A549 treated with CORT108297 at 1 μM for 4 hours (cell line): Measurements from ENCODE around the gene ELOF1. TPM values are rescaled to one million over a fixed set of nuclear protein-coding genes. Genes with fewer than 3 reads are reported as not detected.

ENCODE experiments used
- total RNA-seq: library from RNA; stranded (reverse); fragments of 200-300 nt; extraction: Qiagen RNA extraction; gene quantifications from 5 replicates; pipeline ENCODE4 v1.2.3, GENCODE V29; 2022

Gene ELOF1
- total RNA-seq = 99.4 to 117 TPM (median 107 TPM) in 5 replicates

DNA sequence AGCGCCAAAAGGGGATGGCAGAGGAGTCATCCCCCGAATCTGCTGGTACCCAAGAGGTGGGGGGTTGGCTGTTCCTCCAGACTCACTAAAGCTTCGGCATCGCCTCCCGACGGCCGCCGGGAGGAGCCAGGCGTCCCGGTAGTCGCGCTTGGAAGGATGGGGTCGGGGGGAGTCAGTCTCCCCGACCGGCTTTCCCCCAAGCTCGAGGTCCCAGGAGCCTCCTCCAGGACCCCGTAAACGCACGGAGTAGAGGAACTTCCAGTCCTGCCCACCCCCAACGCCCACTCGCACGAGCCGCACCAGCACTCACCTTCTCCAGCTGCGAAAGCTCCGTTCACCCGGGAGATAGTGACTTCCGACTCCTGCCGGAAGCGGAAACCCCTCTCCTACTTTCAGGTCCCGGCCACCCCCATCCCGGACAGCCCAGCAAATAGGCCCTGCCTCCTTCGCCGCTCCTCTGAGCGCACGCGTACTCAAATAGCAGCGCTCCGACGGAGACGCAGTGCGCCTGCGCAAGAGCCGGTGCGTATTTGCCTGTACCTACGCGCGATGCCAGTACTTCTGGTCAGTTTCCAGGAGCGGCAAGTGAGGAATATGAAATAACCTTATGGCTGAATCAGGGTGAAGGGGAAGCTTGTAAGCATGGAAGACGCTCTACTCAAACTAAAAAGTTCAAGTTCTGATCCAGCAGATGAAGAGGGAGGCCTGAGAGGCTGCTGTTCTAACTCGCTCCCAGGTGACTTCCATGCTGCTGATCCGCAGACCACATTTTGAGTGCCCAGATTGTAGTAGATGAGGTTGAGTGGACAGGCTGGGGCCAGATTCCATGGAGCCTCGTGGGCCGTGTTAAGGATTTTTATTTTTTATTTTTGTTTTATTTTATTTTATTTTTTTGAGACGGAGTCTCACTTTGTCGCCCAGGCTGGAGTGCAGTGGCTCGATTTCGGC is at the start of gene ELOF1:
ELOF1 (minus strand) TSS at position 350 of the 948 bp plus-strand sequence. CDS start 4,883 bp downstream, outside the sequence.

DNA sequence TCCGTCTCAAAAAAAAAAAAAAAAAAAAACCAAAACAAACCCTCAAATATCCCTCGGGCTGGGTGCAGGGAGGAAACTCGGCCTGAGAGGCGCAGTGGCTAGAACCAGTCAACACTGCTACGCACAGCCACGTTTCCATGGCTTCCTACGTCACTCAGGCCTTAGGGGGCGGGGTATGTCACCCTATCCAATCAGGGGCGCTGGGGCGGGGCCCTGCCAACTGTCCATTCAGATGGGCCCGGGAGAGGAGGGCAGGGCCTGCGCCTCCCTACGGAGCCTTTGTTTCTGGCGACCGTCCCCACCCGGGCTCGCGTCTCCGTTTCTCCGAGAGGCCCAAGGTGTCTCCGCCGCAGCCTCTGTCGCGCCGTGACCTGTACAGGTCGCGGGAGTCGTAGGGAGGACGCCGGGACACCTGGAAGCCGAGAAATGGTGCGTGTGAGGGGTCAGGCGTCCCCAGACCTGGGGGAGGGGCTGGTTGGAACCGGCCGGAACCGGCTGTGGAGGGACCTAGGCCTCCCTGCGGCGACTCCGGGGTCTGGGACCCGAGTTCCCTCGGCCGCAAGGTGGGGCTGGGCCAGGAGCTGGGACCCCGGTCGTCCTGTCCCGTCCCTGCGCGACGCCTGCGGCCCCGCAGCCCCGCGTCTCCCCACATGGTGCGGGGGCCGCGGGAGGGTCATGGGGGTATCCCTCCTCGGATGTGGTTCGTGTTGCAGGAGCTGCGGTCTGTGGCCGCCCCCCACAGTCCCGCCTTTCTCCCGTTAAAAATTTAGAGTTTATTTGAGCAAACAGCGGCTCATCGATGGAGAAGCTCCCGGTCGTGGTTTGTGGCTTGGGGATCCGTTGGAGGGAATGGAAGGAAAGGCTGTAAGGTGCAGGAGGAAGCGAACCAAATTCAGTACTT is 38.4 kb upstream of the ELOF1 start, which contains the start of gene ZNF627:
ZNF627 (plus strand) TSS at position 282 of the 901 bp plus-strand sequence; CDS start at position 427, 145 bp downstream.

DNA sequence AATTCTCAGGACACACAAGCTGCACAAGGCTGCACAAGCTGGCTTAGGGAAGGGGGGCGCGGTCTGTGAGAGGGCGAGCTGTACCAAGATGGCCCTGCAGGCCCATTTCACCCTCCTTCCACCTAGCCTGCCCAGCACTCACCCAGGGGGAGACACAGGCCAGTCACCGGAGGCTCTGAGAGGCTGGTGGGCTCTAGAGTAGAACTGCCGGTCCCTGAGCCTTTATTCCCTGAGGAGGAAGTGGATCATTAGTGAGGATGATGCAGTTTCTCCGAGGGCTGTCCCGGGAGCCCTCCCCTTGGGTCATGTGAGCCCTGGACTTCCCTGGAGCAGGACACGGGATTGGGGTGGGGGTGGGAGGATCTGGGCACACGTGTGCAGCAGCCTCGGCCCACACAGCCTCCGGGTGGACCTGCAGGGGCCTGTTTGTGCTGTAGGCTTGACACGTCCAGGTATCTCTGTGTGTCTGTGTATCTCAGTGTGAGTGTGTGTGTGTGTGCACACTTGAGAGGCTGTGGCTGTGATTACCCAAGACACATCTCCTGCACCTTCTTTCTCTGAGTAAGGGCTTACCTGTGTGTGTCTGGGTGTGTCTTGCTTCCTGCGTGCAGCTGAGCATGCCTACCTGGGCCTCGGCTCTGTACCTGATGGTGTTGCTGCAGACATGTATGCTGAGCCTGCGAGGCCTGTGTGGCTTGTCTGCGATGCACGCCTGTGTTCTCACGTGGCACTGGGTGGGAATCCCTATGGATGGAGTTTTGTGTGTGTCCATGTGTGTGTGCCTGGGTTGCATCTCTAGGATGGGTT is 18.6 kb upstream of the ELOF1 start, which contains the start of gene ACP5:
ACP5 (minus strand) TSS at position 195 of the 807 bp plus-strand sequence. CDS start 328 bp downstream, outside the sequence.

DNA sequence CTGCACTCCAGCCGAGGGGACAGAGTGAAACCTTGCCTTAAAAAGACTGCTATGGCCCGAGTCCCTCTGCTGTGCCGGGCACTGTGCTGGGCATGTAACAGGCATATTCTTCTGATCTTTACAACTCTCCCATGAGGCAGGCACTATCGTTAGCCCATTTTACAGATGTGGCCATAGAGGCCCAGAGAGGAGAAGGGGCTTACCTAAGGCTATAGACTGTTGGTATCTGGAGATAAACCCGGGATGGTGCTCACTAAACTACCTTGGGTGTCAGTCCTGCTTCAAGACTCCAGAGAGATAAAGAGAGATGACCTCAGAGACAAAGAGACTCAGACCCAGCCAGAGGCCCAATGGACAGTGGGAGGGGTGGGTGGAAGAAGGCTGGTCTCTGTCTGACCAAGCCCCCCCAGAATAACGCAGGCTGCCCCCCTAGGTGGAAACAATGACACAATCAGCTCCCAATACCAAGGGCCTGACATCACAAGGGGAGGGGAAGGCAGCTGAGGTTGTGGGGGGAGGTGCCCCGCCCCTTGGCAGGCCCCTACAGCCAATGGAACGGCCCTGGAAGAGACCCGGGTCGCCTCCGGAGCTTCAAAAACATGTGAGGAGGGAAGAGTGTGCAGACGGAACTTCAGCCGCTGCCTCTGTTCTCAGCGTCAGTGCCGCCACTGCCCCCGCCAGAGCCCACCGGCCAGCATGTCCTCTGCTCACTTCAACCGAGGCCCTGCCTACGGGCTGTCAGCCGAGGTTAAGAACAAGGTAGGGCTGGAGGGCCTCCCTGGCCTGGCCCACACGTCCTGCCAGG is 20.6 kb downstream of the ELOF1 start, which contains the start of gene CNN1:
CNN1 (plus strand) TSS at position 620 of the 805 bp plus-strand sequence; CDS start at position 697, 77 bp downstream.

DNA sequence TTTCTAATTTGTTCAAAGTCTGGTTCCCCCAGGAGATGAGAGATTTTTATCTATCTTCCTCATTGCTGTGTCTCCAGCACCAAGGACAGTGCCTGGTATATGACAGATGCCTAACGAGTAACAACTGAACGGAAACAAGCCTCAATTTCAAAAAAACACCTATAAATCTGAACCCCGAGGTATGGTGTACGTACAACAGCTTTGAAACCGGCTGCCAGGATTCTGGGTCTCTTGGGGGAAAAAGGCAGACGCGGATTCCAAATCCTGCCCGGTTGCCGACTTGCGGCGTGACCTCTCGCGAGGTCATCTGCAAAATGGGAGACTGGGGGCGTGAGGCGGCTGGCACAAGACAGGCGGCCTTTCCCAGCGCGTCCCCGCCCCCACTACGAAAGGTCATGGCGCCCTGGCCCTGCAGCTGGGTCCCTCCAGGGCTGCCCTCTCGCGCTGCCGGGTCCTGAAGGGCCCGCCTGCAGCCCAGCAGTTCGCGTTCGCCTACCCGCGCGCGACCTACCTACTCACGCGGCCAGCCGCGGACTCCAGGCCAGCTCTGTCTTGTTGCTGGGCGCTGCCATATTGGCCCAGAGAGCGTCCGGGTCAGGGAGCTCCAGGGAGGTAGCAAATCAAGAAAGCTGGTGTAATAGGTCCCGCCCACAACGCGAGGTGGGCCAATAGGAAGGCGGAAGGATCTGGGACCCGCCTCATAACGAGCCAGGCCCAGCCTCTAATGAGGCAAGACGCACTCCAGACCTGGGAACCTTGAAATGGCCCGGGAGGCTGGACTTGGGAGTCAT is 30.3 kb downstream of the ELOF1 start, which contains the start of gene ECSIT:
ECSIT (minus strand) TSS at position 584 of the 791 bp plus-strand sequence. CDS start 9,964 bp downstream, outside the sequence.

DNA sequence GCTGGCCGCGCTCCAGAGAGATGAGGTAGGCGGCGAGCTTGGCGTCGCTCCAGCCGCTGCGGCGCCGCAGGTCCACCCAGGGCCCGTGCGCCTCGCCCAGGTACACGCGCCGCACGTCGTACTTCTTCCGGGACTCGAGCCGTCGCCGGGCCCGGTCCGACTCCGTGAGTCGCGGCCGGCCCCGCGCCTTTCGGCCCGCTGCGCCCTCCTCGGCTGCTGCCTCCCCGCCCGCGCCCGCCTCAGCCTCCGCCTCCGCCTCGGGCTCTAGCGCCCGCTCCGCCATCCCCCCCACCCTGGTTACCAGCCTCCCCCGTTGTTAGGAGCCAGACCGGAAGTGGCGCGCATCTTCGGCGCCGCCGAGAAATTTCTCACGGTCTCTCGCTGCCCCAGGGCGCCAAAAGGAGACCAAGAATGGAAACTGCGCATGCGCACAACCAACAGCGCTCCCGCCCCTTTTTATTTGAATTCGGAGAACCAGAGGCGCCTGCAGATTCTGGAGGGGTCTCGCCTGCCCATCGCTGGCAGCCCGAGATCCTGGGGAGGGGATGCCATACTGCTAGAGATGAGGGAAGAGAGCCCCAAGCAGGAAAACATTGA is 53.4 kb downstream of the ELOF1 start, which contains the start of gene ZNF653:
ZNF653 (minus strand) TSS at position 336 of the 597 bp plus-strand sequence; CDS start at position 283, 53 bp downstream.

Other genes with a start within 250 kb of the ELOF1 start
- 2.7 to 3.9 TPM (median 3.1 TPM) in 5 replicates for gene RAB3D, start 219.6 kb downstream of the ELOF1 start, total RNA-seq
- 97.0 to 136 TPM (median 116 TPM) in 5 replicates for gene TMEM205, start 213.0 kb downstream of the ELOF1 start, total RNA-seq
- gene CCDC159, start 212.7 kb downstream of the ELOF1 start, total RNA-seq = 4.4 to 5.8 TPM (median 4.9 TPM) in 5 replicates
- gene PLPPR2, start 203.8 kb downstream of the ELOF1 start, total RNA-seq = 8.5 to 10.8 TPM (median 10.6 TPM) in 5 replicates
- gene SWSAP1, start 184.6 kb downstream of the ELOF1 start, total RNA-seq = 1.6 to 2.4 TPM (median 2.1 TPM) in 5 replicates
- gene EPOR, start 174.9 kb downstream of the ELOF1 start, total RNA-seq = 4.4 to 6.1 TPM (median 5.3 TPM) in 5 replicates
- 1.4 to 2.8 TPM (median 1.9 TPM) in 5 replicates for gene RGL3, start 139.9 kb downstream of the ELOF1 start, total RNA-seq
- gene ODAD3, start 124.1 kb downstream of the ELOF1 start, total RNA-seq = 1.1 to 1.5 TPM (median 1.3 TPM) in 5 replicates
- 255 to 281 TPM (median 265 TPM) in 5 replicates for gene PRKCSH, start 123.6 kb downstream of the ELOF1 start, total RNA-seq
- 0.02 to 0.10 TPM (median 0.05 TPM) in 5 replicates for gene ELAVL3, start 78.2 kb downstream of the ELOF1 start, total RNA-seq
- 3.7 to 5.6 TPM (median 5.0 TPM) in 5 replicates for gene ZNF653, start 53.4 kb downstream of the ELOF1 start, total RNA-seq
- gene ECSIT, start 30.1 kb downstream of the ELOF1 start, total RNA-seq = 26.6 to 34.8 TPM (median 33.6 TPM) in 5 replicates
- 0.30 to 0.52 TPM (median 0.46 TPM) in 5 replicates for gene CNN1, start 20.4 kb downstream of the ELOF1 start, total RNA-seq
- 0.12 to 0.51 TPM (median 0.25 TPM) in 4 of 5 replicates, not detected in the other for gene ACP5, start 18.4 kb upstream of the ELOF1 start, total RNA-seq
- gene ZNF627, start 38.3 kb upstream of the ELOF1 start, total RNA-seq = 2.7 to 5.4 TPM (median 3.6 TPM) in 5 replicates
- 1.9 to 3.1 TPM (median 2.7 TPM) in 5 replicates for gene ZNF823, start 179.7 kb upstream of the ELOF1 start, total RNA-seq
- 0.02 TPM in 2 of 5 replicates, not detected in the others for gene ZNF441, start 207.8 kb upstream of the ELOF1 start, total RNA-seq
- not detected in 5 replicates for gene ZNF491, start 239.3 kb upstream of the ELOF1 start, total RNA-seq